Measurements from ENCODE around the gene FSTL5.
"Not testable (repeated sequence)": the region's sequence is repeated elsewhere in the genome, so short reads cannot be mapped to it uniquely, and the experiment has no call there.

FSTL5 gene

GRCh38 chr4:161856711-161857326 is 307.0 kb downstream of the FSTL5 start:
- DNase-seq (ENCODE audit: low read depth in 2 of 3, low spot score in 2 of 3): no peak

GRCh38 chr4:161850631-161851030 is 313.2 kb downstream of the FSTL5 start:
- no peak for DNase-seq (ENCODE audit: low read depth in 2 of 3, low spot score in 2 of 3)

GRCh38 chr4:161841759-161842158 is 322.0 kb downstream of the FSTL5 start:
- DNase-seq (ENCODE audit: low read depth in 2 of 3, low spot score in 2 of 3): no peak

GRCh38 chr4:161829591-161829990 is 334.2 kb downstream of the FSTL5 start:
- no peak for DNase-seq (ENCODE audit: low read depth in 2 of 3, low spot score in 2 of 3)

- DNase-seq (ENCODE audit: low read depth in 2 of 3, low spot score in 2 of 3): no peak
Observed at GRCh38 chr4:161828061-161828460, 335.7 kb downstream of the FSTL5 start.

- no peak for DNase-seq (ENCODE audit: low read depth in 2 of 3, low spot score in 2 of 3)
Observed at GRCh38 chr4:161827013-161827412, 336.8 kb downstream of the FSTL5 start.

GRCh38 chr4:161823450-161823849 is 340.4 kb downstream of the FSTL5 start:
- no peak for DNase-seq (ENCODE audit: low read depth in 2 of 3, low spot score in 2 of 3)

- no peak for DNase-seq (ENCODE audit: low read depth in 2 of 3, low spot score in 2 of 3)
Observed at GRCh38 chr4:161822174-161822573, 341.6 kb downstream of the FSTL5 start.

- DNase-seq (ENCODE audit: low read depth in 2 of 3, low spot score in 2 of 3): no peak
Observed at GRCh38 chr4:161817914-161818313, 345.9 kb downstream of the FSTL5 start.

GRCh38 chr4:161816958-161817357 is 346.8 kb downstream of the FSTL5 start:
- DNase-seq (ENCODE audit: low read depth in 2 of 3, low spot score in 2 of 3): no peak

- no peak for DNase-seq (ENCODE audit: low read depth in 2 of 3, low spot score in 2 of 3)
Observed at GRCh38 chr4:161815841-161816240, 348.0 kb downstream of the FSTL5 start.

GRCh38 chr4:161813889-161814288 is 349.9 kb downstream of the FSTL5 start:
- DNase-seq (ENCODE audit: low read depth in 2 of 3, low spot score in 2 of 3): no peak

GRCh38 chr4:161813389-161813788 is 350.4 kb downstream of the FSTL5 start:
- DNase-seq (ENCODE audit: low read depth in 2 of 3, low spot score in 2 of 3): no peak

GRCh38 chr4:161803171-161803570 is 360.6 kb downstream of the FSTL5 start:
- no peak for DNase-seq (ENCODE audit: low read depth in 2 of 3, low spot score in 2 of 3)

- DNase-seq (ENCODE audit: low read depth in 2 of 3, low spot score in 2 of 3): no peak
Observed at GRCh38 chr4:161799710-161800109, 364.1 kb downstream of the FSTL5 start.

- no peak for DNase-seq (ENCODE audit: low read depth in 2 of 3, low spot score in 2 of 3)
Observed at GRCh38 chr4:161792991-161793390, 370.8 kb downstream of the FSTL5 start.

- no peak for DNase-seq (ENCODE audit: low read depth in 2 of 3, low spot score in 2 of 3)
Observed at GRCh38 chr4:161791796-161792556, 371.8 kb downstream of the FSTL5 start.

- no peak for DNase-seq (ENCODE audit: low read depth in 2 of 3, low spot score in 2 of 3)
Observed at GRCh38 chr4:161767116-161767515, 396.7 kb downstream of the FSTL5 start.

- no peak for DNase-seq (ENCODE audit: low read depth in 2 of 3, low spot score in 2 of 3)
Observed at GRCh38 chr4:161762796-161763195, 401.0 kb downstream of the FSTL5 start.

- DNase-seq (ENCODE audit: low read depth in 2 of 3, low spot score in 2 of 3): no peak
Observed at GRCh38 chr4:161760008-161760407, 403.8 kb downstream of the FSTL5 start.

- DNase-seq (ENCODE audit: low read depth in 2 of 3, low spot score in 2 of 3): not testable (repeated sequence)
Observed at GRCh38 chr4:161758412-161758811, 405.4 kb downstream of the FSTL5 start.

- no peak for DNase-seq (ENCODE audit: low read depth in 2 of 3, low spot score in 2 of 3)
Observed at GRCh38 chr4:161728929-161729328, 434.9 kb downstream of the FSTL5 start.

- DNase-seq (ENCODE audit: low read depth in 2 of 3, low spot score in 2 of 3): no peak
Observed at GRCh38 chr4:161721947-161722346, 441.9 kb downstream of the FSTL5 start.
